Endothelial cell (in vitro differentiated cells): ENCODE measurements around the gene ADARB2. TPM values are rescaled to one million over a fixed set of nuclear protein-coding genes. Genes with fewer than 3 reads are reported as not detected.

Source experiments
- DNase-seq: peaks from one replicate; pipeline ENCODE4 v3.0.0; 2021; ENCODE audit warnings: low spot score
- H3K27ac Mint-ChIP-seq: one replicate; pipeline ENCODE4 v1.8.0; 2021; ENCODE audit warnings: mixed read lengths, inconsistent platforms; ENCODE audit not compliant: unreplicated experiment
- H3K27me3 Mint-ChIP-seq: one replicate; pipeline ENCODE4 v1.8.0; 2021; ENCODE audit warnings: mild to moderate bottlenecking, moderate library complexity, mixed read lengths, inconsistent platforms; ENCODE audit not compliant: unreplicated experiment
- H3K36me3 Mint-ChIP-seq: one replicate; pipeline ENCODE4 v1.8.0; 2021; ENCODE audit warnings: mild to moderate bottlenecking, low read depth, mixed read lengths, inconsistent platforms; ENCODE audit not compliant: unreplicated experiment
- H3K4me1 Mint-ChIP-seq: one replicate; pipeline ENCODE4 v1.8.0; 2021; ENCODE audit warnings: mild to moderate bottlenecking, mixed read lengths, inconsistent platforms; ENCODE audit not compliant: unreplicated experiment
- H3K4me3 Mint-ChIP-seq: one replicate; pipeline ENCODE4 v1.8.0; 2021; ENCODE audit warnings: mild to moderate bottlenecking, mixed read lengths, inconsistent platforms; ENCODE audit not compliant: unreplicated experiment
- H3K9me3 Mint-ChIP-seq: one replicate; pipeline ENCODE4 v1.8.0; 2021; ENCODE audit warnings: mixed read lengths, inconsistent platforms; ENCODE audit not compliant: unreplicated experiment
- total RNA-seq: library from RNA; stranded (reverse); fragmentation: NEBNext Ultra II Directional; extraction: Animal tissue kit (Norgen Biotek cat#: 25700); gene quantifications from one replicate; pipeline ENCODE4 v1.2.1, GENCODE V29; 2021; ENCODE audit not compliant: unreplicated experiment
- TF ChIP-seq, protein P1 (sequence below): fragments of 200-600 bp; sonication (generic); IDR thresholded peaks from one replicate; pipeline ENCODE4 v1.5.0; 2021; ENCODE audit warnings: antibody characterized with exemption; ENCODE audit not compliant: unreplicated experiment

ADARB2 gene
- total RNA-seq, 1 donor from 2014 or later: 54.9 TPM

GRCh38 chr10:1402816-1403507 is 334.4 kb downstream of the ADARB2 start:
- Mint-ChIP-seq H3K36me3 (no peaks in the 10 kb centered on the region), H3K4me1 (peaks cover 9% of the 10 kb centered on the region), H3K4me3 (no peak overlapping the region), H3K9me3 (no peaks in the 10 kb centered on the region), H3K27ac (peak overlapping the region; percentile 36), H3K27me3 (peaks cover 4% of the 10 kb centered on the region)
- TF ChIP-seq, protein P1, sequence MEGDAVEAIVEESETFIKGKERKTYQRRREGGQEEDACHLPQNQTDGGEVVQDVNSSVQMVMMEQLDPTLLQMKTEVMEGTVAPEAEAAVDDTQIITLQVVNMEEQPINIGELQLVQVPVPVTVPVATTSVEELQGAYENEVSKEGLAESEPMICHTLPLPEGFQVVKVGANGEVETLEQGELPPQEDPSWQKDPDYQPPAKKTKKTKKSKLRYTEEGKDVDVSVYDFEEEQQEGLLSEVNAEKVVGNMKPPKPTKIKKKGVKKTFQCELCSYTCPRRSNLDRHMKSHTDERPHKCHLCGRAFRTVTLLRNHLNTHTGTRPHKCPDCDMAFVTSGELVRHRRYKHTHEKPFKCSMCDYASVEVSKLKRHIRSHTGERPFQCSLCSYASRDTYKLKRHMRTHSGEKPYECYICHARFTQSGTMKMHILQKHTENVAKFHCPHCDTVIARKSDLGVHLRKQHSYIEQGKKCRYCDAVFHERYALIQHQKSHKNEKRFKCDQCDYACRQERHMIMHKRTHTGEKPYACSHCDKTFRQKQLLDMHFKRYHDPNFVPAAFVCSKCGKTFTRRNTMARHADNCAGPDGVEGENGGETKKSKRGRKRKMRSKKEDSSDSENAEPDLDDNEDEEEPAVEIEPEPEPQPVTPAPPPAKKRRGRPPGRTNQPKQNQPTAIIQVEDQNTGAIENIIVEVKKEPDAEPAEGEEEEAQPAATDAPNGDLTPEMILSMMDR: no peak
- DNase-seq: no peak

DNA sequence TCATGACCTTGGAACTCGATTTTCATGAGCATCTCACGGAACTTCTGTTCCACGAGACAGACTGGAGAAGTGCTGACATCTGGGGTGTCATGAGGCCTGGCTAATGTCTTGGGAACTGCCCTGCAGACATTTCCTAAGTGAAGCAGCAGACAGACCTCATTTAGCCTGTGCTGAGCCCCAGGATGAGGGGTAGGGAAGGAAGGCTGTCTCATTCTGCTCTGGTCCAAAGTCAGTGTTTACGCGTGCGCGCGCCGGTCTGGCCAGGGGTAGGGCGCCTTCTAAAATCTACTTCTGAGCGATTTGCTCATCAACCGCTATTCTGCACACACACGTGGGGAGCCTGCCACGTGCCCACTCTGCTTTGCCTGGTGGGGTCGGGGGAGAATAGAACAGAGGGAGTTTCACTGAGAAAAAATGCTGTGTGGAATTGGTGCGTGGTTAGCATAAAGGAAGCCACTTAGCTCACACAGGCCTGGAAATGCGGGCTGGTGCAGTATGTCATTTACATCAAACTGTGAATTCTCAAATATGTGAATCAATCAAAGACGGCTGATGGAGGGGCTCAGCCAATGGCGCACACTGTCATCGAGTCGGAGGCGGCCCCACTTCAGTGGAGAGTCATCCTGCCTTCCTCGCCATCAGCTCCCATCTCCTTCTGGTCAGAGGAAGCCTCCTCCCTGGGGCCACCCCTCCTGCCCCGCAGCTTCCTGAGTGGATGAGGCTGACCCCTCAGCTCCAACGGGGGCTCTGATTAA is 335.1 kb downstream of the ADARB2 start:
- H3K27ac Mint-ChIP-seq: no peak overlapping the region
- peak; percentile 1 for DNase-seq
- H3K9me3 Mint-ChIP-seq: no peaks in the 10 kb centered on the region
- H3K27me3 Mint-ChIP-seq: peaks cover 4% of the 10 kb centered on the region
- TF ChIP-seq, protein P1: no peak
- no peaks in the 10 kb centered on the region for H3K36me3 Mint-ChIP-seq
- peaks cover 9% of the 10 kb centered on the region for H3K4me1 Mint-ChIP-seq
- H3K4me3 Mint-ChIP-seq: no peak overlapping the region

DNA sequence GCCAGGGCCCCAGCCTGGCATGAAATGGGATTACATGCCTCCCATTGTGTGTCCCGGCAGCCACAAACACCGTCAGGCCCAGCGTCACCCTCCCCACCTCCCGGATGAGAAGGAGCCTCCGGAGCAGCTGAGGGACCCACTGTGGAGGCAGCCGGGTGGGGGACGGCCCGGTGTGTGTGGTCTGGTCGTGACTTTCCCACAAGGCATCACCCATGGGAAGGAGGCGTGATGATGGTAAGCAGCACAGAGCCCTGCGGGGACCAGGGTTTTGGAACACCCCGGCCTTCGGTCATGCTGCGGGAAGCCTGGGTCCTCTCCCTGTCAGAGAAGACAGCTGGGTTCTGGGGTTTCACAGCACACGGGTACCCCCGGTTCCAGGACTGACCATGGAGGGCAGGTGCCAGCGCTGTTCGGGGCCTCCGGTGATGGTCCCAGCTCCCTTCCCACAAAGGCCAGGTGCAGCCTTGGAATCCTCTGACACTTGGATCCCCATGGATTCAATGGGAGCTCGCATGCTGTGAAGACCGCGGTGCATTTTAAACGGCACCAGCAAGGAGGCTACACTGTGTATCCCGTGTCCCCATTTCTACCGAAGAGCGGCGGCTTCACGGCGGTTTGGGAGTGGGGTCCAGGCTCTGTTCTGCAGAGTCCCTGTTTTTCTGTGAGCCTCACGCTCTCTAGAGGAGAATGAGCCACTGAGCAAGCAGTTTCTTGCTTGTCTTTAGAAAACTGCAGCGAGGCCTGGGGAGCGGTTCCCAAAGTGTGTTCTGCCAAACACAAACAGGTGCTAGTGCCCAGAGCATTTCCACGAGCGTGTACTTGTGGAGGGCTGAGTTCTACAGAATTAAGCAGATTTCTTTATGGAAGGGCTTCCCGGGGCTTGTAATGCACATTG is 336.0 kb downstream of the ADARB2 start:
- Mint-ChIP-seq H3K4me1 (peaks cover 9% of the 10 kb centered on the region), H3K27me3 (peaks cover 4% of the 10 kb centered on the region), H3K4me3 (no peak overlapping the region), H3K36me3 (no peaks in the 10 kb centered on the region), H3K27ac (no peak overlapping the region), H3K9me3 (no peaks in the 10 kb centered on the region)
- TF ChIP-seq, protein P1: no peak
- DNase-seq: no peak

- Mint-ChIP-seq H3K4me1 (peaks cover 9% of the 10 kb centered on the region), H3K27me3 (peaks cover 4% of the 10 kb centered on the region), H3K27ac (no peak overlapping the region), H3K4me3 (no peak overlapping the region), H3K36me3 (no peaks in the 10 kb centered on the region), H3K9me3 (no peaks in the 10 kb centered on the region)
- TF ChIP-seq, protein P1: no peak
- DNase-seq: no peak
These were observed 336.9 kb downstream of the ADARB2 start for GRCh38 chr10:1400101-1401070.
